HG02885 (cell line): ENCODE measurements around the gene RUNX3.

ENCODE experiments used
- ATAC-seq: cut with Tn5 transposase; IDR thresholded peaks from one replicate; pipeline ENCODE4 v1.9.1; 2021; ENCODE audit warnings: mild to moderate bottlenecking; ENCODE audit not compliant: unreplicated experiment, poor library complexity

Gene RUNX3

GRCh38 chr1:24850328-24850920 lies 79.7 kb downstream of the RUNX3 start:
- no peak for ATAC-seq

DNA sequence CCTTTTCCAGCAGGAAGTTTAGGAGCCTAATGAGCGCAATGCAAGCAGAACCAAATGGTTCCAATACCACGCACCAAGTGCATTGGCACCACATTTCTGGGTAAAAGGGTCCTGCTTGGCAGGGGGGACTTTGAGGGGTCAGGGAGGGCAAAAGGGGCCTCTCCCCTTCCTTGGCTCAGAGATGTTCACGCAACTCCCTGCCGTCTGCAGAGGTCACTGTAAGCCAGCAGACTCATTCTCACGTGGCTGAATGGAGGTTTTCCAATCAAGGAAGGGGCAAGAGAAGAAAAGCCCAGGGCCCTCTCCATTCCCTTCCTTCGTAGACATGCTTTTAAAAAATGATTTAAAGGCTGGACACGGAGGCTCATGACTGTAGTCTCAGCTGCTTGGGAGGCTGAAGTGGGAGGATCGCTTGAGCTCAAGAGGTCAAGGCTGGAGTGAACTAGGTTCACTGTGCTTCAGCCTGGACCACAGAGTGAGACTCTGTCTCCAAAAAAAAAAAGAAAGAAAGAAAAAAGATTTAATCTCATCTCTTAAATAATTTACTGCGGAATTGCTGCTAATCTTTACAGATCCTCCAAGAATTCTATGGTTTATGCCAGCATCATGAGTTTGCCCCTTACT lies 80.3 kb downstream of the RUNX3 start:
- ATAC-seq = no peak
